HEK293T (cell line): ENCODE data around the gene COL17A1.

Source experiments
- CTCF ChIA-PET: fragments of 350-600 bp; formaldehyde crosslinking; extraction: SDS; loops from one replicate; lab custom pipeline; 2021; ENCODE audit warnings: antibody characterized with exemption, inconsistent platforms; lab: Yijun Ruan, JAX
- POLR2A ChIA-PET: fragments of 350-600 bp; formaldehyde crosslinking; extraction: SDS; loops from one replicate; lab custom pipeline; 2020; ENCODE audit warnings: antibody characterized with exemption, inconsistent platforms; lab: Yijun Ruan, JAX
- DNase-seq: peaks from one replicate; pipeline ENCODE4 v3.0.0; 2012; ENCODE audit warnings: mixed read lengths; ENCODE audit errors: extremely low spot score
- ARNT ChIP-seq: fragments of 450-650 bp; IDR thresholded peaks from 2 replicates; pipeline ENCODE4 v1.6.1; 2017; ENCODE audit warnings: mild to moderate bottlenecking
- BHLHE40 ChIP-seq: fragments of 450-650 bp; IDR thresholded peaks from 2 replicates; pipeline ENCODE4 v1.6.1; 2016; ENCODE audit warnings: mild to moderate bottlenecking, moderate library complexity, borderline replicate concordance
- CTBP1 ChIP-seq: fragments of 450-650 bp; IDR thresholded peaks from 2 replicates; pipeline ENCODE4 v1.6.1; 2016; ENCODE audit warnings: borderline replicate concordance
- ELF4 ChIP-seq: fragments of 450-650 bp; IDR thresholded peaks from 2 replicates; pipeline ENCODE4 v1.6.1; 2017; ENCODE audit warnings: antibody characterized with exemption
- FOXA1 ChIP-seq: fragments of 450-650 bp; IDR thresholded peaks from 2 replicates; pipeline ENCODE4 v1.6.1; 2016; ENCODE audit warnings: mild to moderate bottlenecking
- FOXK2 ChIP-seq: fragments of 450-650 bp; IDR thresholded peaks from 2 replicates; pipeline ENCODE4 v1.6.1; 2016; ENCODE audit warnings: mild to moderate bottlenecking
- FOXM1 ChIP-seq: fragments of 450-650 bp; IDR thresholded peaks from 2 replicates; pipeline ENCODE4 v1.6.1; 2017; ENCODE audit warnings: mild to moderate bottlenecking, borderline replicate concordance
- HDGF ChIP-seq: fragments of 450-650 bp; IDR thresholded peaks from 2 replicates; pipeline ENCODE4 v1.6.1; 2017; ENCODE audit warnings: antibody characterized with exemption, borderline replicate concordance
- L3MBTL2 ChIP-seq: fragments of 450-650 bp; conservative IDR thresholded peaks from 2 replicates; pipeline ENCODE4 v1.6.1; 2016; ENCODE audit warnings: mild to moderate bottlenecking
- LEF1 ChIP-seq: fragments of 450-650 bp; IDR thresholded peaks from 2 replicates; pipeline ENCODE4 v1.6.1; 2017; ENCODE audit warnings: mild to moderate bottlenecking, borderline replicate concordance
- NFRKB ChIP-seq: fragments of 450-650 bp; IDR thresholded peaks from 2 replicates; pipeline ENCODE4 v1.6.1; 2016; ENCODE audit warnings: mild to moderate bottlenecking, moderate library complexity
- PKNOX1 ChIP-seq: fragments of 450-650 bp; IDR thresholded peaks from 2 replicates; pipeline ENCODE4 v1.6.1; 2016
- SP1 ChIP-seq: fragments of 450-650 bp; IDR thresholded peaks from 2 replicates; pipeline ENCODE4 v1.6.1; 2017
- SUZ12 ChIP-seq: fragments of 450-650 bp; IDR thresholded peaks from 2 replicates; pipeline ENCODE4 v1.6.1; 2016; ENCODE audit warnings: mild to moderate bottlenecking
- TARDBP ChIP-seq: fragments of 450-650 bp; IDR thresholded peaks from 2 replicates; pipeline ENCODE4 v1.6.1; 2016
- ZNF384 ChIP-seq: fragments of 450-650 bp; IDR thresholded peaks from 2 replicates; pipeline ENCODE4 v1.6.1; 2016

COL17A1 gene

DNA sequence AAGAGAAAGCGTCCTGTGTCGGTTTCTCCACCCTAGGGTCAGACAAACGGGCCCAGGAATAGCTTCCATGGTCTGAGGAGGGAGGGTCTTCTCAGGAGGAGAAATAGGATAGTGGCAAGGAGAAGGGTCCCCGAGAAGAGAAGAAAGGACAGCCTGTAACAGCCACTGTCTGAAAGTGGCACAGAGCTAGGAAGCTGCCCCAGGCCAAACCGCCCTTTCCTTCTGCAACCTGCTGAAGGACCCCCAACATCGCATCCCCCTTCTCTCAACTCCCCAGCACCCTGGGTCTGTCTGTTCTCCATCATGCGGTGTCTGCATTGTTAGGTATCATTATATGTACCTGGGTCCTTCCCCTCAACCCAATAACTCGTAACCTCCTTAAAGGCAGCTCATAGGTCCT, 47.1 kb downstream of the COL17A1 start:
- no peak for DNase-seq
- CTCF ChIA-PET: no interaction called here
- TF ChIP-seq SUZ12: no peak
- TF ChIP-seq SP1: no peak
- TF ChIP-seq BHLHE40: no peak
- no peak for TF ChIP-seq HDGF
- TF ChIP-seq LEF1: no peak
- TF ChIP-seq ELF4: no peak
- no peak for TF ChIP-seq NFRKB
- no peak for TF ChIP-seq PKNOX1
- TF ChIP-seq L3MBTL2: no peak
- TF ChIP-seq FOXM1: no peak
- no peak for TF ChIP-seq ARNT
- POLR2A ChIA-PET: no interaction called here

GRCh38 chr10:104037261-104037951, 48.3 kb downstream of the COL17A1 start:
- DNase-seq: no peak
- ChIA-PET CTCF (interaction anchor here (0.6 to 1.3 kb wide), 3 partner anchors 9 to 169 kb away, joined by 3 to 4 read pairs (median 3); partner anchors contain the start of gene SFR1), POLR2A (no interaction called here)
- TF ChIP-seq SUZ12 (no peak), ZNF384 (no peak), FOXM1 (no peak), SP1 (no peak), CTBP1 (no peak), TARDBP (no peak), NFRKB (no peak), LEF1 (no peak), HDGF (no peak), FOXK2 (no peak), L3MBTL2 (no peak), PKNOX1 (no peak)

GRCh38 chr10:104036518-104037260, 49.0 kb downstream of the COL17A1 start:
- DNase-seq: no peak
- ChIA-PET CTCF (interaction anchor here (0.6 to 1.3 kb wide), 2 partner anchors 8 to 169 kb away, joined by 3 read pairs; no protein-coding TSS in a partner anchor), POLR2A (no interaction called here)
- TF ChIP-seq SUZ12 (no peak), TARDBP (no peak), ELF4 (no peak), FOXK2 (no peak), LEF1 (no peak), FOXA1 (no peak), PKNOX1 (no peak), ZNF384 (no peak), SP1 (no peak), ARNT (no peak), NFRKB (no peak), FOXM1 (no peak), HDGF (no peak), L3MBTL2 (no peak), BHLHE40 (no peak), CTBP1 (no peak)

- ChIA-PET POLR2A (no interaction called here), CTCF (no interaction called here)
- no peak for DNase-seq
- TF ChIP-seq L3MBTL2 (no peak), TARDBP (no peak)
Observed at GRCh38 chr10:104036069-104036384, 49.7 kb downstream of the COL17A1 start.

DNA sequence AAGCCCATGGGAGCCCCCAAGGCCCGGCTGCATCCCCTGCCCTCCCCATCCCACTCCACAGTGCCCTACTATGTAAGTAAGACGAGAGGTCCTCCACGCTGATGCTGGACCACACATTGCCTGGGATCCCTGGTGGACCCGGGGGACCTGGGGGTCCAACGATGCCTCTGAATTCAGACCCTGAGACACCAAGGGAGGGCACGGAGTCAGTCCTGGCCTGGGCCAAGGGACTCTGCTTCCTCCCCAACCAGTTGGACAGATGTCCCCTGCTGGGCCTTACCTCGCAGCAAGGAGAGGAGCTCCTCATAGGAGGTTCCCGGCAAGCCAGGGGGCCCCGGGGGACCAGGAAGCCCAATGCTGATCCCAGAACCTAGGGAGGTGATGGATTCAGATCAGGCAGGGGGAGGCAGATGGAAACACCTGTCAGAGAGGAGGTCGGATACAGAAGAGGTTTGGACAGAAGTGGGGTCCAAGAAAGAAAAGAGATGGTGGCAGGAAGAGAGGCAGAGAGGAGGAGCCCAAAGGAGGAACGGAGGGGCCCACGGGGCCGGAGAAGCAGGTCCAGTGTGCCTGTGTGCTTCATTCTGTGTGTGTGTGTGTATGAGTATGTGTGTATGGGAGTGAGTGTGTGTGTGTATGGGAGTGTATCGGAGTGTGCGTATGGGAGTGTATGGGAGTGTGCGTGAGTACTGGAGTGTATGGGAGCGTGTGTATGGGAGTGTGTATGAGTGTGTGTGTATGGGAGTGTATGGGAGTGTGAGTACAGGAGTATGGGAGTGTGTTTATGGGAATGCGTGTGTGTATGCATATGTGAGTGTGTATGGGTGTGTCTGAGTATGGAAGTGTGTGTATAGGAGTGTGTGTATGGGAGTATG, 50.2 kb downstream of the COL17A1 start:
- ChIA-PET POLR2A (no interaction called here), CTCF (no interaction called here)
- no peak for DNase-seq
- TF ChIP-seq HDGF (no peak), TARDBP (peak; percentile 91)
